ENCODE data around the gene FMR1.

DNA sequence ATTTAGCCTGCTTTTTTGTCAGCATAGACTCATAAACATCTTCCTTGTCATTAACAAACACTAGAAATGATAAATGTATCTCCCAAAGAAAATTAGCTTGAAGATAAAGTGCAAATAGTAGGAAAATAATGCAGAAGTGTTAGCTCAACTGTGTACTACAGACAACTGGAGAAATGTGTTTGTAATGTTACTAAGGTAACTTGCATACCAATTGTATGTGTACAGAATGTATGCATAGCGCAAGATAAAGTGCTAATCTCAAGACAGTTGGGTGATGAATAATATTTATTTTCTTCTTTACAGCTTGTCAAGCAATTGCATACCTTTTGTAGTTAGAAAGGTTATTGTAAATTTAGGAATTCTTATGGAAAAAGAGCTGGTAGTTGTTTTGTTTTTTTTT is 22.1 kb downstream of the FMR1 start:
- TF ChIP-seq, protein P1, sequence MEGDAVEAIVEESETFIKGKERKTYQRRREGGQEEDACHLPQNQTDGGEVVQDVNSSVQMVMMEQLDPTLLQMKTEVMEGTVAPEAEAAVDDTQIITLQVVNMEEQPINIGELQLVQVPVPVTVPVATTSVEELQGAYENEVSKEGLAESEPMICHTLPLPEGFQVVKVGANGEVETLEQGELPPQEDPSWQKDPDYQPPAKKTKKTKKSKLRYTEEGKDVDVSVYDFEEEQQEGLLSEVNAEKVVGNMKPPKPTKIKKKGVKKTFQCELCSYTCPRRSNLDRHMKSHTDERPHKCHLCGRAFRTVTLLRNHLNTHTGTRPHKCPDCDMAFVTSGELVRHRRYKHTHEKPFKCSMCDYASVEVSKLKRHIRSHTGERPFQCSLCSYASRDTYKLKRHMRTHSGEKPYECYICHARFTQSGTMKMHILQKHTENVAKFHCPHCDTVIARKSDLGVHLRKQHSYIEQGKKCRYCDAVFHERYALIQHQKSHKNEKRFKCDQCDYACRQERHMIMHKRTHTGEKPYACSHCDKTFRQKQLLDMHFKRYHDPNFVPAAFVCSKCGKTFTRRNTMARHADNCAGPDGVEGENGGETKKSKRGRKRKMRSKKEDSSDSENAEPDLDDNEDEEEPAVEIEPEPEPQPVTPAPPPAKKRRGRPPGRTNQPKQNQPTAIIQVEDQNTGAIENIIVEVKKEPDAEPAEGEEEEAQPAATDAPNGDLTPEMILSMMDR (IDR thresholded peaks at IDR 0.05): no peak
- TF ChIP-seq POLR2A (IDR thresholded peaks at IDR 0.05) (no peak), POLR2AphosphoS5 (IDR thresholded peaks at IDR 0.05) (no peak)
